Measurements from ENCODE around the gene PRKN.

- TF ChIP-seq CTCF (IDR thresholded peaks at IDR 0.05) (no peak), EZH2 (IDR thresholded peaks at IDR 0.05) (no peak)
Measured at GRCh38 chr6:161903584-161904212, 823.9 kb downstream of the PRKN start.

Data from neural progenitor cell (in vitro differentiated cells).